Activated CD8-positive, alpha-beta T cell treated with anti-CD3 and anti-CD28 coated beads for 36 hours (primary cell): Measurements from ENCODE around the gene IL17RA. TPM values are rescaled to one million over a fixed set of nuclear protein-coding genes. Genes with fewer than 3 reads are reported as not detected.
"Not testable (repeated sequence)": the region's sequence is repeated elsewhere in the genome, so short reads cannot be mapped to it uniquely, and the experiment has no call there.

Source experiments
- ATAC-seq: fragments of 200-7000 bp; cut with Tn5 transposase; one replicate; pipeline ENCODE4 v1.10.0; 2021; ENCODE audit warnings: mild to moderate bottlenecking, moderate library complexity
- CTCF ChIA-PET: fragments of 350-600 bp; sonication (Branson Sonifier 250); formaldehyde crosslinking; loops from one replicate; lab custom pipeline; 2021; ENCODE audit warnings: antibody characterized with exemption; lab: Charles Lee
- POLR2A ChIA-PET: fragments of 350-600 bp; sonication (Branson Sonifier 250); formaldehyde crosslinking; loops from one replicate; lab custom pipeline; 2021; ENCODE audit warnings: antibody characterized with exemption; lab: Charles Lee
- DNase-seq: peaks from one replicate; pipeline ENCODE4 v3.0.0-alpha.2; 2020
- H3K27ac Mint-ChIP-seq: one replicate; pipeline ENCODE4 v1.8.0; 2021; ENCODE audit warnings: mild to moderate bottlenecking, mixed read lengths
- H3K27me3 Mint-ChIP-seq: one replicate; pipeline ENCODE4 v1.8.0; 2021; ENCODE audit warnings: mixed read lengths
- H3K36me3 Mint-ChIP-seq: one replicate; pipeline ENCODE4 v1.8.0; 2021; ENCODE audit warnings: low read depth, mixed read lengths
- H3K4me1 Mint-ChIP-seq: one replicate; pipeline ENCODE4 v1.8.0; 2021; ENCODE audit warnings: low read depth, mixed read lengths
- H3K4me3 Mint-ChIP-seq: one replicate; pipeline ENCODE4 v1.8.0; 2021; ENCODE audit warnings: mild to moderate bottlenecking, moderate library complexity, mixed read lengths
- H3K9me3 Mint-ChIP-seq: one replicate; pipeline ENCODE4 v1.8.0; 2021; ENCODE audit warnings: mixed read lengths
- CTCF ChIP-seq: fragments of 200-600 bp; IDR thresholded peaks from one replicate; pipeline ENCODE4 v1.8.0; 2022; ENCODE audit warnings: antibody characterized with exemption, mild to moderate bottlenecking
- intact Hi-C: fragments of 100-400 bp; cut with micrococcal nuclease; formaldehyde crosslinking; loops from one replicate; pipeline ENCODE4 v1.10.0; 2022
- total RNA-seq, 2 experiments: library from RNA; stranded (reverse); gene quantifications; one replicate each; pipeline ENCODE4 v1.2.3, GENCODE V29; 2021

The IL17RA gene
- total RNA-seq, 2 experiments from 2014 or later, result 14.0 to 14.2 TPM

GRCh38 chr22:17145021-17145680 lies 60.4 kb downstream of the IL17RA start:
- no peak for ATAC-seq

GRCh38 chr22:17147458-17147857 lies 62.7 kb downstream of the IL17RA start:
- CTCF ChIA-PET, result interaction anchor here (1.8 kb wide), 1 partner anchor 24 kb away, joined by 7 read pairs; no protein-coding TSS in a partner anchor
- Mint-ChIP-seq H3K36me3 (peaks cover 23% of the 10 kb centered on the region), H3K4me1 (peaks cover 13% of the 10 kb centered on the region)
- H3K4me3 Mint-ChIP-seq, DNase-seq, POLR2A ChIA-PET, H3K9me3 Mint-ChIP-seq, intact Hi-C loops, H3K27ac Mint-ChIP-seq, H3K27me3 Mint-ChIP-seq, ATAC-seq: not testable (repeated sequence)

More at GRCh38 chr22:17145021-17145680, 60.4 kb downstream of the IL17RA start:
- Mint-ChIP-seq H3K4me1 (peaks cover 7% of the 10 kb centered on the region), H3K27ac (no peak overlapping the region), H3K27me3 (no peaks in the 10 kb centered on the region), H3K4me3 (no peak overlapping the region), H3K36me3 (peaks cover 28% of the 10 kb centered on the region), H3K9me3 (no peaks in the 10 kb centered on the region)
- CTCF ChIA-PET, result no interaction called here
- TF ChIP-seq CTCF, result no peak
- intact Hi-C loops, result no loop called here
- POLR2A ChIA-PET, result interaction anchor here (0.6 to 0.7 kb wide), 3 partner anchors 14 to 332 kb away, joined by 3 read pairs; no protein-coding TSS in a partner anchor
- DNase-seq, result no peak

- POLR2A ChIA-PET, result interaction anchor here (1.4 kb wide), 1 partner anchor 10 kb away, joined by 3 read pairs; the partner anchor contains the start of gene HDHD5
- Mint-ChIP-seq H3K27ac (no peak overlapping the region), H3K27me3 (no peaks in the 10 kb centered on the region), H3K4me3 (no peak overlapping the region), H3K4me1 (peaks cover 22% of the 10 kb centered on the region), H3K9me3 (no peaks in the 10 kb centered on the region), H3K36me3 (peaks cover 20% of the 10 kb centered on the region)
- DNase-seq, result no peak
- intact Hi-C loops, result no loop called here
- no peak for TF ChIP-seq CTCF
- no peak for ATAC-seq
- CTCF ChIA-PET, result no interaction called here
Observed at GRCh38 chr22:17149076-17149815, 64.4 kb downstream of the IL17RA start.

- ATAC-seq (no peak), DNase-seq (no peak)
- intact Hi-C loops, result no loop called here
- ChIA-PET CTCF (no interaction called here), POLR2A (no interaction called here)
- peaks cover 31% of the 10 kb centered on the region for H3K36me3 Mint-ChIP-seq
- H3K4me1 Mint-ChIP-seq, result peaks cover 38% of the 10 kb centered on the region
- no peaks in the 10 kb centered on the region for H3K27me3 Mint-ChIP-seq
- no peak for TF ChIP-seq CTCF
- H3K4me3 Mint-ChIP-seq, result no peak overlapping the region
- H3K27ac Mint-ChIP-seq, result no peak overlapping the region
- no peaks in the 10 kb centered on the region for H3K9me3 Mint-ChIP-seq
Observed at GRCh38 chr22:17152340-17152739, 67.5 kb downstream of the IL17RA start.

GRCh38 chr22:17152971-17153370 lies 68.2 kb downstream of the IL17RA start:
- no peak overlapping the region for H3K27ac Mint-ChIP-seq
- H3K9me3 Mint-ChIP-seq, result no peaks in the 10 kb centered on the region
- no peak for ATAC-seq
- DNase-seq, result no peak
- ChIA-PET CTCF (no interaction called here), POLR2A (no interaction called here)
- H3K36me3 Mint-ChIP-seq, result peaks cover 32% of the 10 kb centered on the region
- intact Hi-C loops, result no loop called here
- H3K4me1 Mint-ChIP-seq, result peaks cover 44% of the 10 kb centered on the region
- H3K4me3 Mint-ChIP-seq, result no peak overlapping the region
- H3K27me3 Mint-ChIP-seq, result no peaks in the 10 kb centered on the region
- TF ChIP-seq CTCF, result no peak
